Adipocyte (in vitro differentiated cells): ENCODE measurements around the gene CRELD1.
"Not testable (repeated sequence)": the region's sequence is repeated elsewhere in the genome, so short reads cannot be mapped to it uniquely, and the experiment has no call there.

Experiments
- DNase-seq: peaks from one replicate; pipeline ENCODE4 v3.0.0-alpha.2; 2015; ENCODE audit warnings: low read depth
- H3K27me3 ChIP-seq: replicated peaks from 2 replicates; pipeline ENCODE4 v1.7.0; 2013; ENCODE audit warnings: mild to moderate bottlenecking, low read length, moderate library complexity; ENCODE audit not compliant: control insufficient read depth, insufficient read depth
- H3K36me3 ChIP-seq: 2 replicates; pipeline ENCODE4 v1.7.0; 2013; ENCODE audit warnings: low read length, mild to moderate bottlenecking, moderate library complexity; ENCODE audit not compliant: control insufficient read depth, insufficient read depth, severe bottlenecking
- H3K4me1 ChIP-seq: 2 replicates; pipeline ENCODE4 v1.7.0; 2013; ENCODE audit warnings: mild to moderate bottlenecking, low read length, moderate library complexity; ENCODE audit not compliant: control insufficient read depth, insufficient read depth
- H3K4me3 ChIP-seq: 2 replicates; pipeline ENCODE4 v1.7.0; 2013; ENCODE audit warnings: mild to moderate bottlenecking, low read length, moderate library complexity
- H3K9ac ChIP-seq: 2 replicates; pipeline ENCODE4 v1.7.0; 2013; ENCODE audit warnings: mild to moderate bottlenecking, low read length, moderate library complexity
- H3K9me3 ChIP-seq: 2 replicates; pipeline ENCODE4 v1.7.0; 2013; ENCODE audit warnings: mild to moderate bottlenecking, low read length, moderate library complexity; ENCODE audit not compliant: control insufficient read depth

The CRELD1 gene

DNA sequence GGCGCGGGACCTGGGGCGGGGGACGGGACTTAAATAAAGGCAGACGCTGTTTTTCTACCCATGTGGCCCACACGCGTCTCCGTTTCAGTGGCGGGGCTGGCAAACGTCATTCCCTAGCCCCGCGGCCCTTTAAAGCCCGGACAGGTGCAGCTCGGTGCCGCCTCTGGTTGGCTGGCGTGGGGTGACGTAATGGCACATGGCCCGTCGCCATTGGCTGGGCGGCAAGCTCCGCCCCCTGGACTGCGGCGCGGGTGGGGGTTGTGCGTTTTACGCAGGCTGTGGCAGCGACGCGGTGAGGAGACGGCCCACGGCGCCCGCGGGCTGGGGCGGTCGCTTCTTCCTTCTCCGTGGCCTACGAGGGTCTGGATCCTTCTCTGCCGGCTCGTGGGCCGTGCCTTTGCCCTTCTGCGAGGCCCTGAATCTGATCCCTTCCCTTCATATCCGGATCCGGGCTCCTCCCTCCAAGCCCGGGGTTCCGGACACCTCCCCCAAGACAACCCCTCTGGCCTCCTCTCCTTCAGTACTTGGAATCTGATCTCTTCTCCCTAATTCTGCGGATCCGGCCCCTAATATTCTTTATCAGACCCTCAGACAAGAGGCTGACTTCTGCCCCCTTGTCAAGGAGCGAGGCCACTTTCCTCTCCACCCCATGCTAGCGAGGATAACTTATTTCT is at the start of gene CRELD1:
TSS of gene CRELD1 (plus strand) at position 274 of the 674 bp plus-strand sequence. CDS start 605 bp downstream, outside the sequence.
- peak; percentile 96 for DNase-seq
- H3K4me1 ChIP-seq: peaks cover 32% of the 10 kb centered on the region
- peaks cover 31% of the 10 kb centered on the region for H3K36me3 ChIP-seq
- peak within 1 kb of the TSS; percentile 89 for H3K4me3 ChIP-seq
- H3K27me3 ChIP-seq: no peaks in the 10 kb centered on the region
- no peaks in the 10 kb centered on the region for H3K9me3 ChIP-seq
- H3K9ac ChIP-seq: peak within 1 kb of the TSS; percentile 89

DNA sequence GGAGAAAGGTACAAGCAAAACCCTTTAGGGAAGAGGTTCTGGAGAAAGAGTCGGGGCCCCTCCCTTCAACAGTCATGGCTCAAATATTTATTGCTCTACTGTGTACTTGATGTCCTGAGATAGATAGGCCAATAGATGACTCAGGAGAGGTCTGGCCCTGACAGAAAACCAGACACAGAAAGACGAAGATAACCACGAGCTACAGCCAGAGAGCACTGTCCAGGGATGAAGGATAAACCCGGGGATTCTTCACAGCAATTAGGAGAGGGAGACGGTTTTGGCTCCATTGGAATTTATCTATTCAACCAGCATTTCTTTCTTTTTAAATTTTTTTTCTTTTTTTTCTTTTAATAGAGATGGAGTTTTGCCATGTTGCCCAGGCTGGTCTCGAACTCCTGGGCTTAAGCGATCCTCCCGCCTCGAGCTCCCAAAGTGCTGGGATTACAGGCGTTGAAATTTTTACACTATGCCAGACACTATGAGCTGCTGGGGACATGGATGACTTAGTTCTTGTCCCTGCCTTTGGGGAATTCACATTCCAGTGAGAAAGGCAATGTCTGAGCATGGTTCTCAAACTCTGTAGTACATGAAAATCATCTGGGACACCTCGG is 49.0 kb upstream of the CRELD1 start:
- Histone ChIP-seq H3K27me3 (no peaks in the 10 kb centered on the region), H3K9me3 (no peaks in the 10 kb centered on the region), H3K36me3 (no peaks in the 10 kb centered on the region), H3K4me3 (peak overlapping the region; percentile 64), H3K9ac (peak overlapping the region; percentile 85), H3K4me1 (peaks cover 48% of the 10 kb centered on the region)
- peak; percentile 82 for DNase-seq

GRCh38 chr3:9886328-9886727 is 47.3 kb upstream of the CRELD1 start:
- Histone ChIP-seq H3K4me3 (no peak overlapping the region), H3K4me1 (peaks cover 46% of the 10 kb centered on the region), H3K36me3 (no peaks in the 10 kb centered on the region)

GRCh38 chr3:9887480-9887879 is 46.2 kb upstream of the CRELD1 start:
- no peaks in the 10 kb centered on the region for H3K9me3 ChIP-seq
- DNase-seq: no peak
- H3K27me3 ChIP-seq: no peaks in the 10 kb centered on the region
- H3K9ac ChIP-seq: no peak overlapping the region
- H3K4me3 ChIP-seq: no peak overlapping the region
- peaks cover 53% of the 10 kb centered on the region for H3K4me1 ChIP-seq
- peaks cover 4% of the 10 kb centered on the region for H3K36me3 ChIP-seq

More at GRCh38 chr3:9886328-9886727, 47.3 kb upstream of the CRELD1 start:
- no peak for DNase-seq
- Histone ChIP-seq H3K9ac (no peak overlapping the region), H3K27me3 (no peaks in the 10 kb centered on the region), H3K9me3 (no peaks in the 10 kb centered on the region)

DNA sequence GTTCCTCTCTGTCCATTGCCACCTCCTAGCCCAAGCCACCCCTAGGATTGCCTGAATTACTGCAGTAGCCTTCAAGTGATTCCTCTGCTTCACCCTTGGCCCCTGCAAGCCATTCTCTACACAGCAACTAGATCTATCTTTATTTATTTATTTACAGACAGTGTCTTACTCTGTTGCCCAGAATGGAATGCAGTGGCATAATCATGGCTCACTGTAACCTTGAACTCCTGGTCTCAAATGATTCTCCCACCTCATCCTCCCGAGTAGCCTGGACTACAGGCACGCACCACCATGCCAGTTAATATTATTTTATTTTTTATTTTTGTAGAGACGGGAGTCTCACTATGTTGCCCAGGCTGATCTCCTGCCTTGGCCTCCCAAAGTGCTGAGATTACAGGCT is 45.1 kb upstream of the CRELD1 start:
- peaks cover 59% of the 10 kb centered on the region for H3K4me1 ChIP-seq
- peaks cover 14% of the 10 kb centered on the region for H3K36me3 ChIP-seq
- H3K4me3 ChIP-seq: no peak overlapping the region
- H3K27me3 ChIP-seq: no peaks in the 10 kb centered on the region
- DNase-seq: no peak
- no peaks in the 10 kb centered on the region for H3K9me3 ChIP-seq
- no peak overlapping the region for H3K9ac ChIP-seq

DNA sequence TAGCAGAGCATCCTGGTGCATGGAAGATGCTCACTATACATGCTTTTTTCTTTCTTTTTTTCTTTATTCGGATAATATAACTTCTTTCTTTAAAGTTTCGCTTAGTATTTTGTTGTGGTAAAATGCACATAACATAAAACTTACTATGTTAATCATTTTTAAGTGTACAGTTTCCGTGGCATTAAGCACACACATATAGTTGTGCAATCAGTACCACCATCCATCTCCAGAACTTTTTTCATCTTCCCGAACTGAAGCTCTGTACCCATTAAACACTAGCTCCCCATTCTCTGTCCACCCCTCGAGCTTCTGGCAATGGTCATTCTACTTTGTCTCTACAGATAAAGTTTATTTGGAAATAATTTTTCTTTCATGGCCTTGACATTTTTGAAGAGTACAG is 44.2 kb upstream of the CRELD1 start:
- H3K4me3 ChIP-seq: no peak overlapping the region
- peaks cover 16% of the 10 kb centered on the region for H3K36me3 ChIP-seq
- H3K27me3 ChIP-seq: no peaks in the 10 kb centered on the region
- H3K4me1 ChIP-seq: peaks cover 57% of the 10 kb centered on the region
- no peak for DNase-seq
- H3K9ac ChIP-seq: peak overlapping the region; percentile 100
- H3K9me3 ChIP-seq: no peaks in the 10 kb centered on the region

GRCh38 chr3:9890249-9891071 is 43.2 kb upstream of the CRELD1 start, which contains the start of gene JAGN1:
TSS of gene JAGN1 (plus strand) at chr3:9890610. CDS start at chr3:9890723, 113 bp downstream.
- peak; percentile 97 for DNase-seq
- H3K27me3 ChIP-seq: no peaks in the 10 kb centered on the region
- peak within 1 kb of the TSS; percentile 100 for H3K9ac ChIP-seq
- peaks cover 21% of the 10 kb centered on the region for H3K36me3 ChIP-seq
- H3K4me3 ChIP-seq: peak within 1 kb of the TSS; percentile 95
- H3K9me3 ChIP-seq: no peaks in the 10 kb centered on the region
- H3K4me1 ChIP-seq: peaks cover 53% of the 10 kb centered on the region

- Histone ChIP-seq H3K27me3 (no peaks in the 10 kb centered on the region), H3K4me1 (peaks cover 48% of the 10 kb centered on the region), H3K4me3 (peak overlapping the region; percentile 95), H3K9ac (peak overlapping the region; percentile 100), H3K36me3 (peaks cover 21% of the 10 kb centered on the region), H3K9me3 (no peaks in the 10 kb centered on the region)
- DNase-seq: no peak
Observed at GRCh38 chr3:9891072-9891622, 42.5 kb upstream of the CRELD1 start.

DNA sequence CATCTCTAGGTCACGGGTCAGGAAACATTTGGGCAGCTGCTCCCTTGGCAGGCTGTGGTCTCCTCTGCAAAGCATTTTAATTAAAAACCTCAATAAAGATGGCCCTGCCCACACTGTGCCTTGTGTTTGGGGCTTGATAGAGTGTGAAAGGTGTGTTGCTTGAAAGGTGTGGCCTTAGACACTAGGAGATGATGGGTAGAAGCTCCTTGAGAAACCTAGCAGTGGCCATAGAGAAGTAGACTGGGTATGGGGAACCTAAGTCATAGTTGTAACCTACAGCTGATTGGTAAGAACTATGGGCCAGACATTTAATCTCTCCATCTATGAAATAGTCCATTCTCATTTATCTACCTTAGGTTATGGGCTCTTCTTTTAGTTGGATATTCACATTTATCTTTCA is 39.9 kb upstream of the CRELD1 start:
- no peaks in the 10 kb centered on the region for H3K9me3 ChIP-seq
- peaks cover 66% of the 10 kb centered on the region for H3K4me1 ChIP-seq
- no peak for DNase-seq
- H3K27me3 ChIP-seq: no peaks in the 10 kb centered on the region
- peak overlapping the region; percentile 17 for H3K4me3 ChIP-seq
- H3K36me3 ChIP-seq: peaks cover 21% of the 10 kb centered on the region
- peak overlapping the region; percentile 59 for H3K9ac ChIP-seq

DNA sequence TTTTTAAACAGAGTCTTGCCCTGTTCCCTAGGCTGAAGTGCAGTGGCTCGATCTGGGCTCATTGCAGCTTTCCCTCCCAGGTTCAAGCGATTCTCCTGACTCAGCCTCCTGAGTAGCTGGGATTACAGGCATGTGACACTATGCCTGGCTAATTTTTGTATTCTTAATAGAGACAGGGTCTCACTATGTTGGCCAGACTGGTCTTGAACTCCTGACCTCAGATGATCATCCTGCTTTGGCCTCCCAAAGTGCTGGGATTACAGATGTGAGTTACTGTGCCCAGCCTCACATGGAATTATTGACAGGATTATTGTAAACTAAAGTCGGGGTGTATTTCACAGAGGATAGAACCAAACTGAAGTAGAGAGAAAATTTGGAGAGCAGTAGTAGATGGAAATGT is 37.9 kb upstream of the CRELD1 start:
- peaks cover 21% of the 10 kb centered on the region for H3K36me3 ChIP-seq
- H3K27me3 ChIP-seq, H3K9ac ChIP-seq, DNase-seq, H3K9me3 ChIP-seq, H3K4me3 ChIP-seq: not testable (repeated sequence)
- peaks cover 61% of the 10 kb centered on the region for H3K4me1 ChIP-seq
